Progenitor cell of endocrine pancreas (in vitro differentiated cells): Measurements from ENCODE around the gene CLASP1. TPM values are rescaled to one million over a fixed set of nuclear protein-coding genes. Genes with fewer than 3 reads are reported as not detected.
A peak's percentile ranks its signal among the peaks of the same experiment; 100 is the strongest.

Source experiments
- DNase-seq: peaks from one replicate; pipeline ENCODE4 v3.0.0; 2021; ENCODE audit warnings: low spot score; ENCODE audit not compliant: unreplicated experiment
- H3K27ac Mint-ChIP-seq: 2 replicates; pipeline ENCODE4 v1.8.0; 2021; ENCODE audit warnings: mild to moderate bottlenecking, moderate library complexity, mixed read lengths
- H3K27me3 Mint-ChIP-seq: 2 replicates; pipeline ENCODE4 v1.8.0; 2021; ENCODE audit warnings: mixed read lengths
- H3K36me3 Mint-ChIP-seq: 2 replicates; pipeline ENCODE4 v1.8.0; 2022; ENCODE audit warnings: mixed read lengths; ENCODE audit not compliant: insufficient read depth
- H3K4me1 Mint-ChIP-seq: 2 replicates; pipeline ENCODE4 v1.8.0; 2021; ENCODE audit warnings: low read depth, mixed read lengths
- H3K4me3 Mint-ChIP-seq: 2 replicates; pipeline ENCODE4 v1.8.0; 2021; ENCODE audit warnings: low read depth, mild to moderate bottlenecking, moderate library complexity, mixed read lengths
- H3K9me3 Mint-ChIP-seq: 2 replicates; pipeline ENCODE4 v1.8.0; 2021; ENCODE audit warnings: low read depth, mixed read lengths
- CTCF ChIP-seq: fragments of 200-600 bp; sonication (generic); IDR thresholded peaks from one replicate; pipeline ENCODE4 v1.5.0; 2021; ENCODE audit warnings: antibody characterized with exemption, mild to moderate bottlenecking; ENCODE audit not compliant: unreplicated experiment
- total RNA-seq: library from RNA; stranded (reverse); gene quantifications from 2 replicates; pipeline ENCODE4 v1.2.1, GENCODE V29; 2021

CLASP1 gene
- total RNA-seq, 1 donor from 2014 or later = 102 TPM

- TF ChIP-seq CTCF = no peak
- H3K4me1 Mint-ChIP-seq = peaks cover 33% of the 10 kb centered on the region
- H3K27ac Mint-ChIP-seq = peak overlapping the region; percentile 93
- no peaks in the 10 kb centered on the region for H3K27me3 Mint-ChIP-seq
- H3K4me3 Mint-ChIP-seq = no peak overlapping the region
- H3K36me3 Mint-ChIP-seq = peaks cover 2% of the 10 kb centered on the region
- DNase-seq = no peak
- no peaks in the 10 kb centered on the region for H3K9me3 Mint-ChIP-seq
Observed at GRCh38 chr2:121532894-121533293, 116.4 kb downstream of the CLASP1 start.

- H3K4me1 Mint-ChIP-seq = peaks cover 33% of the 10 kb centered on the region
- H3K27ac Mint-ChIP-seq = peak overlapping the region; percentile 75
- DNase-seq = no peak
Observed at GRCh38 chr2:121532347-121532766, 116.9 kb downstream of the CLASP1 start.

GRCh38 chr2:121530212-121530705 lies 119.0 kb downstream of the CLASP1 start:
- H3K27me3 Mint-ChIP-seq = no peaks in the 10 kb centered on the region
- peak overlapping the region; percentile 98 for H3K27ac Mint-ChIP-seq
- no peak for TF ChIP-seq CTCF
- peak; percentile 66 for DNase-seq
- H3K9me3 Mint-ChIP-seq = no peaks in the 10 kb centered on the region
- peak overlapping the region; percentile 89 for H3K4me3 Mint-ChIP-seq
- H3K4me1 Mint-ChIP-seq = peaks cover 33% of the 10 kb centered on the region
- peaks cover 3% of the 10 kb centered on the region for H3K36me3 Mint-ChIP-seq

More at GRCh38 chr2:121532347-121532766, 116.9 kb downstream of the CLASP1 start:
- Mint-ChIP-seq H3K9me3 (no peaks in the 10 kb centered on the region), H3K4me3 (peak overlapping the region; percentile 39), H3K36me3 (peaks cover 2% of the 10 kb centered on the region), H3K27me3 (no peaks in the 10 kb centered on the region)
- TF ChIP-seq CTCF = no peak

- no peak for TF ChIP-seq CTCF
- no peak for DNase-seq
- H3K27me3 Mint-ChIP-seq = no peaks in the 10 kb centered on the region
- peak overlapping the region; percentile 89 for H3K4me3 Mint-ChIP-seq
- peak overlapping the region; percentile 98 for H3K27ac Mint-ChIP-seq
- peaks cover 33% of the 10 kb centered on the region for H3K4me1 Mint-ChIP-seq
- H3K9me3 Mint-ChIP-seq = no peaks in the 10 kb centered on the region
- H3K36me3 Mint-ChIP-seq = peaks cover 5% of the 10 kb centered on the region
Observed at GRCh38 chr2:121529439-121530211, 119.6 kb downstream of the CLASP1 start.

GRCh38 chr2:121527009-121527682 lies 122.1 kb downstream of the CLASP1 start:
- Mint-ChIP-seq H3K4me3 (no peak overlapping the region), H3K36me3 (peaks cover 6% of the 10 kb centered on the region), H3K27me3 (no peaks in the 10 kb centered on the region), H3K27ac (no peak overlapping the region), H3K4me1 (peaks cover 14% of the 10 kb centered on the region), H3K9me3 (no peaks in the 10 kb centered on the region)
- TF ChIP-seq CTCF = no peak
- no peak for DNase-seq
